Endothelial cell of umbilical vein (primary cell): Measurements from ENCODE around the gene DCC. TPM values are rescaled to one million over a fixed set of nuclear protein-coding genes. Genes with fewer than 3 reads are reported as not detected.

Experiments
- BruUV-seq: library from RNA; stranded (reverse); fragments of 400-500 nt; replicated peaks from 2 replicates; lab custom pipeline; 2021; lab: Mats Ljungman, UMichigan
- CTCF ChIA-PET: fragments of 300-600, 350-600 bp; sonication (Branson Sonifier 250); formaldehyde crosslinking; loops from one replicate; lab custom pipeline; 2021; ENCODE audit warnings: antibody characterized with exemption, inconsistent platforms; lab: Charles Lee
- POLR2A ChIA-PET: fragments of 300-600, 350-600 bp; sonication (Branson Sonifier 250); formaldehyde crosslinking; loops from one replicate; lab custom pipeline; 2021; ENCODE audit warnings: antibody characterized with exemption, inconsistent platforms; lab: Charles Lee
- DNase-seq: peaks from one replicate; pipeline ENCODE4 v3.0.0-alpha.2; 2011; ENCODE audit warnings: low read depth, low spot score
- FAIRE-seq: peaks from 2 replicates; lab custom pipeline; 2011; peaks lifted over from hg19 to GRCh38; lab: Jason Lieb, UNC
- H2AFZ ChIP-seq: 2 replicates; pipeline ENCODE4 v1.6.0; 2012; ENCODE audit warnings: low read depth, low read length, control low read depth, inconsistent platforms
- H3K27ac ChIP-seq: 2 replicates; pipeline ENCODE4 v1.5.1; 2011; ENCODE audit warnings: low read depth, mild to moderate bottlenecking, control low read depth, low read length, moderate library complexity; ENCODE audit not compliant: insufficient read depth
- H3K27me3 ChIP-seq, 2 experiments: 2 replicates each; pipeline versions ENCODE4 v1.6.0 to v1.6.1; 2011; ENCODE audit warnings: low read length in 2 of 2, mixed read lengths in 1 of 2; ENCODE audit not compliant: control insufficient read depth in 2 of 2, insufficient read depth in 2 of 2
- H3K36me3 ChIP-seq, 2 experiments: 2 replicates in 1 of 2; 3 replicates in 1 of 2; pipeline ENCODE4 v1.5.1; 2011; ENCODE audit warnings: low read length in 2 of 2, mild to moderate bottlenecking in 1 of 2, moderate library complexity in 1 of 2; ENCODE audit not compliant: control insufficient read depth in 2 of 2, insufficient read depth in 2 of 2; ENCODE audit errors: extremely low read depth in 1 of 2
- H3K4me1 ChIP-seq: 3 replicates; pipeline ENCODE4 v1.5.1; 2011; ENCODE audit warnings: mild to moderate bottlenecking, low read length; ENCODE audit not compliant: control insufficient read depth, insufficient read depth; ENCODE audit errors: extremely low read depth
- H3K4me2 ChIP-seq: 2 replicates; pipeline ENCODE4 v1.6.1; 2011; ENCODE audit warnings: low read length, control low read depth, mixed read lengths; ENCODE audit not compliant: insufficient read depth
- H3K4me3 ChIP-seq, 3 experiments: fragments of 200-600 bp in 1 of 3; sonication (generic), shearing (Covaris generic) in 1 of 3; replicated peaks in 1 of 3; 2 replicates each; pipeline ENCODE4 v1.5.1; 2011 to 2016; ENCODE audit warnings: control low read depth in 3 of 3, low read length in 3 of 3, mild to moderate bottlenecking in 2 of 3, inconsistent platforms in 1 of 3, low read depth in 1 of 3, moderate library complexity in 1 of 3; ENCODE audit not compliant: insufficient read depth in 1 of 3
- H3K79me2 ChIP-seq: 2 replicates; pipeline ENCODE4 v1.6.0; 2012; ENCODE audit warnings: low read length, inconsistent platforms; ENCODE audit not compliant: control insufficient read depth, insufficient read depth
- H3K9ac ChIP-seq: replicated peaks from 2 replicates; pipeline ENCODE3; 2011; ENCODE audit warnings: low read length, control low read depth; ENCODE audit not compliant: insufficient read depth; ENCODE audit errors: extremely low read depth
- H3K9me1 ChIP-seq: replicated peaks from 3 replicates; pipeline ENCODE4 v1.6.0; 2011; ENCODE audit warnings: mild to moderate bottlenecking, low read length; ENCODE audit not compliant: control insufficient read depth, insufficient read depth; ENCODE audit errors: extremely low read depth
- H3K9me3 ChIP-seq: replicated peaks from 2 replicates; pipeline ENCODE4 v1.5.1; 2012; ENCODE audit warnings: low read length, inconsistent platforms; ENCODE audit not compliant: control insufficient read depth, insufficient read depth
- H4K20me1 ChIP-seq: replicated peaks from 2 replicates; pipeline ENCODE3; 2011; ENCODE audit warnings: mild to moderate bottlenecking, low read length; ENCODE audit not compliant: control insufficient read depth, insufficient read depth; ENCODE audit errors: extremely low read depth
- EZH2 ChIP-seq: IDR thresholded peaks from 2 replicates; pipeline ENCODE4 v1.6.1; 2012; ENCODE audit warnings: borderline replicate concordance, low read depth, mild to moderate bottlenecking, moderate library complexity, low read length, inconsistent platforms; ENCODE audit not compliant: severe bottlenecking
- FOS ChIP-seq: IDR thresholded peaks from 2 replicates; pipeline ENCODE4 v1.6.1; 2011; ENCODE audit warnings: mild to moderate bottlenecking, low read length, moderate library complexity, borderline replicate concordance; ENCODE audit not compliant: insufficient read depth
- GATA2 ChIP-seq: IDR thresholded peaks from 2 replicates; pipeline ENCODE4 v1.7.0; 2011; ENCODE audit warnings: low read depth, mild to moderate bottlenecking, moderate library complexity, mixed read lengths, low read length; ENCODE audit not compliant: insufficient read length, insufficient read depth
- JUN ChIP-seq: IDR thresholded peaks from 2 replicates; pipeline ENCODE4 v1.6.1; 2011; ENCODE audit warnings: borderline replicate concordance, low read depth; ENCODE audit not compliant: insufficient read length, insufficient read depth
- MYC ChIP-seq: IDR thresholded peaks from one replicate; pipeline ENCODE4 v1.6.1; 2011; ENCODE audit warnings: mild to moderate bottlenecking, low read depth, low read length
- POLR2A ChIP-seq: IDR thresholded peaks from 2 replicates; pipeline ENCODE4 v1.6.1; 2012; ENCODE audit warnings: low read depth, mild to moderate bottlenecking, control low read depth, low read length
- POLR2AphosphoS5 ChIP-seq: IDR thresholded peaks from 2 replicates; pipeline ENCODE4 v1.6.1; 2012; ENCODE audit warnings: low read depth, mild to moderate bottlenecking, control low read depth, low read length, moderate library complexity; ENCODE audit not compliant: insufficient read depth
- dilution Hi-C: fragments of 300-500 bp; cut with MboI; formaldehyde crosslinking; loops from one replicate; pipeline ENCODE4 v1.15.0; 2019; ENCODE audit warnings: low sequenced_read_pairs; ENCODE audit not compliant: extremely low pct_ligation_motif_present
- intact Hi-C: fragments of 100-400 bp; cut with micrococcal nuclease; formaldehyde crosslinking; loops from one replicate; pipeline ENCODE4 v1.10.0; 2022
- polyA plus RNA-seq, 4 experiments: library from polyadenylated mRNA; depleted of rRNA in 3 of 4; stranded (reverse) in 3 of 4; unstranded in 1 of 4; fragments of >200 nt; gene quantifications; 2 replicates each; pipeline versions ENCODE4 v1.2.1 to v1.2.3, GENCODE V29; 2011 to 2012; ENCODE audit warnings: missing spikeins in 1 of 4
- total RNA-seq: library from RNA; stranded (reverse); gene quantifications from 2 replicates; pipeline ENCODE4 v1.2.3, GENCODE V29; 2021
- TF ChIP-seq, protein P1 (sequence below): IDR thresholded peaks from 2 replicates; pipeline ENCODE4 v1.6.1; 2011; ENCODE audit not compliant: insufficient read depth, insufficient read length
- TF ChIP-seq, protein P2 (sequence below), 2 donors: IDR thresholded peaks; 1 replicate in 1 of 2; 2 replicates in 1 of 2; pipeline ENCODE4 v1.5.1; 2011; ENCODE audit warnings: low read length in 2 of 2, mild to moderate bottlenecking in 2 of 2, moderate library complexity in 2 of 2, control low read depth in 1 of 2, inconsistent platforms in 1 of 2, low read depth in 1 of 2; ENCODE audit not compliant: insufficient read depth in 1 of 2; ENCODE audit errors: extremely low read depth in 1 of 2

The DCC gene
- total and polyA plus RNA-seq, 2 donors (not counting 3 experiments of a cell fraction or from before 2014, with no cell fraction given) = not detected

DNA sequence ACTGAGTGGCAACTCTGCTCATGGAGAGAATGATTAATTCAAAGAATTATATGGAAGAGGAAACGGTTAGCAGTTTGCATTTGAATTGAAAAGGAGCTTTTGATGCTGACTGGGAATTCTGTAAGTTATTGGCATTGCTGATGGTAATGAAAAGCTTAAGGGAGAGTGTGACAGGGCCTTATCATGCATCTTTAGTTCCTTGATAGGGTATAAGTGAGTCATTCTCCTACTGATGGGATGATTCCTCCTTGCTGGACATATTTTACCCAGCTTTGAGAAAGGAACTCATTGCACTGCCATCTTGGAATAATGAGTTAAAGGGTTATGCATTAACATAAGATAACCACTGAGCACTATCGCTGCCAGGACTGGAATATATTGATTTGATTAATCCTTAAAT is 740.7 kb downstream of the DCC start:
- no peak for FAIRE-seq
- dilution Hi-C loops = no loop called here
- BruUV-seq = no TSS peak

More for the DNA sequence above, 740.7 kb downstream of the DCC start:
- H3K4me3 ChIP-seq = no peak overlapping the region
- H3K36me3 ChIP-seq = no peaks in the 10 kb centered on the region
- no peak overlapping the region for H3K9ac ChIP-seq
- H3K79me2 ChIP-seq = no peaks in the 10 kb centered on the region
- H3K4me2 ChIP-seq = no peak overlapping the region
- no peaks in the 10 kb centered on the region for H3K4me1 ChIP-seq
- no peak overlapping the region for H3K27ac ChIP-seq
- H3K9me3 ChIP-seq = peaks cover 5% of the 10 kb centered on the region
- ChIA-PET CTCF (no interaction called here), POLR2A (no interaction called here)
- H3K9me1 ChIP-seq = no peaks in the 10 kb centered on the region
- intact Hi-C loops = no loop called here
- H4K20me1 ChIP-seq = no peaks in the 10 kb centered on the region
- no peak for DNase-seq
- no peak overlapping the region for H2AFZ ChIP-seq
- no peaks in the 10 kb centered on the region for H3K27me3 ChIP-seq
- TF ChIP-seq POLR2A (no peak), EZH2 (no peak), GATA2 (no peak), JUN (no peak), POLR2AphosphoS5 (no peak), MYC (no peak), FOS (no peak)
- TF ChIP-seq, protein P1, sequence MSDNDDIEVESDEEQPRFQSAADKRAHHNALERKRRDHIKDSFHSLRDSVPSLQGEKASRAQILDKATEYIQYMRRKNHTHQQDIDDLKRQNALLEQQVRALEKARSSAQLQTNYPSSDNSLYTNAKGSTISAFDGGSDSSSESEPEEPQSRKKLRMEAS = no peak
- TF ChIP-seq, protein P2, sequence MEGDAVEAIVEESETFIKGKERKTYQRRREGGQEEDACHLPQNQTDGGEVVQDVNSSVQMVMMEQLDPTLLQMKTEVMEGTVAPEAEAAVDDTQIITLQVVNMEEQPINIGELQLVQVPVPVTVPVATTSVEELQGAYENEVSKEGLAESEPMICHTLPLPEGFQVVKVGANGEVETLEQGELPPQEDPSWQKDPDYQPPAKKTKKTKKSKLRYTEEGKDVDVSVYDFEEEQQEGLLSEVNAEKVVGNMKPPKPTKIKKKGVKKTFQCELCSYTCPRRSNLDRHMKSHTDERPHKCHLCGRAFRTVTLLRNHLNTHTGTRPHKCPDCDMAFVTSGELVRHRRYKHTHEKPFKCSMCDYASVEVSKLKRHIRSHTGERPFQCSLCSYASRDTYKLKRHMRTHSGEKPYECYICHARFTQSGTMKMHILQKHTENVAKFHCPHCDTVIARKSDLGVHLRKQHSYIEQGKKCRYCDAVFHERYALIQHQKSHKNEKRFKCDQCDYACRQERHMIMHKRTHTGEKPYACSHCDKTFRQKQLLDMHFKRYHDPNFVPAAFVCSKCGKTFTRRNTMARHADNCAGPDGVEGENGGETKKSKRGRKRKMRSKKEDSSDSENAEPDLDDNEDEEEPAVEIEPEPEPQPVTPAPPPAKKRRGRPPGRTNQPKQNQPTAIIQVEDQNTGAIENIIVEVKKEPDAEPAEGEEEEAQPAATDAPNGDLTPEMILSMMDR (IDR thresholded peaks at IDR 0.05; ENCODE audit: extremely low read depth in 1 of 2, insufficient read depth in 1 of 2, low read depth in 1 of 2, low read length in 2 of 2) = no peak
